ENCODE data around the gene HS3ST4.

- TF ChIP-seq POLR2AphosphoS5 (IDR thresholded peaks at IDR 0.05; ENCODE audit: insufficient read depth in 1 of 2, low read depth in 1 of 2) = no peak
- no peak for TF ChIP-seq CTCF (IDR thresholded peaks at IDR 0.05)
Observed at GRCh38 chr16:25978218-25978617, 286.5 kb downstream of the HS3ST4 start.

Data from vagina (tissue), 2 donors.